HepG2 (cell line): ENCODE data around the gene COBL. TPM values are rescaled to one million over a fixed set of nuclear protein-coding genes. Genes with fewer than 3 reads are reported as not detected.

ENCODE experiments used
- ATAC-seq: fragments of 200-7000 bp; cut with Tn5 transposase; 3 replicates; pipeline ENCODE4 v1.9.1; 2020; ENCODE audit warnings: mild to moderate bottlenecking, moderate library complexity
- BruUV-seq: library from RNA; stranded (reverse); fragments of 400-500 nt; replicated peaks from 2 replicates; lab custom pipeline; 2021; lab: Mats Ljungman, UMichigan
- CTCF ChIA-PET: fragments of 300-600 bp; formaldehyde crosslinking; extraction: SDS; loops from one replicate; lab custom pipeline; 2021; ENCODE audit warnings: low total read pairs, inconsistent platforms, low intra/inter-chr PET ratio; lab: Yijun Ruan, JAX
- POLR2A ChIA-PET: fragments of 350-600 bp; sonication (Branson Sonifier 250); formaldehyde crosslinking; loops from one replicate; lab custom pipeline; 2020; ENCODE audit warnings: antibody characterized with exemption, inconsistent platforms; lab: Yijun Ruan, JAX
- DNase-seq: peaks from one replicate; pipeline ENCODE4 v3.0.0-alpha.2; 2015; ENCODE audit warnings: low spot score
- FAIRE-seq: peaks from 3 replicates; lab custom pipeline; 2011; peaks lifted over from hg19 to GRCh38; lab: Jason Lieb, UNC
- H2AFZ ChIP-seq: one replicate; pipeline ENCODE4 v1.6.1; 2011; ENCODE audit warnings: low read length, inconsistent platforms
- H3K27ac ChIP-seq: fragments of 300-600 bp; 3 replicates; pipeline ENCODE4 v1.8.0; 2011; ENCODE audit warnings: mixed run types, mild to moderate bottlenecking, mixed read lengths, low read length, inconsistent platforms; ENCODE audit not compliant: insufficient read depth; ENCODE audit errors: extremely low read length
- H3K27me3 ChIP-seq, 2 experiments: fragments of 200-600 bp in 1 of 2; 2 replicates in 1 of 2; 3 replicates in 1 of 2; pipeline versions ENCODE4 v1.6.0 to v1.8.0; 2011; ENCODE audit warnings: low read length in 2 of 2, mild to moderate bottlenecking in 2 of 2, moderate library complexity in 2 of 2, inconsistent platforms in 1 of 2; ENCODE audit not compliant: insufficient read depth in 2 of 2, control insufficient read depth in 1 of 2
- H3K36me3 ChIP-seq, 2 experiments: fragments of 200-600 bp in 1 of 2; replicated peaks in 1 of 2; 2 replicates in 1 of 2; 3 replicates in 1 of 2; pipeline versions ENCODE4 v1.5.1 to v1.8.0; 2011; ENCODE audit warnings: low read length in 2 of 2, inconsistent platforms in 1 of 2; ENCODE audit not compliant: insufficient read depth in 2 of 2, control insufficient read depth in 1 of 2
- H3K4me1 ChIP-seq: 2 replicates; pipeline ENCODE4 v1.5.1; 2012; ENCODE audit warnings: low read length, inconsistent platforms; ENCODE audit not compliant: insufficient read depth
- H3K4me2 ChIP-seq: 2 replicates; pipeline ENCODE4 v1.6.0; 2011; ENCODE audit warnings: low read depth, low read length, inconsistent platforms
- H3K4me3 ChIP-seq, 3 experiments: fragments of 200-600 bp in 1 of 3; sonication (generic), shearing (Covaris generic) in 1 of 3; replicated peaks in 1 of 3; 2 replicates each; pipeline ENCODE4 v1.5.1; 2011 to 2016; ENCODE audit warnings: low read length in 3 of 3, inconsistent platforms in 2 of 3, low read depth in 2 of 3, mild to moderate bottlenecking in 2 of 3, control low read depth in 1 of 3, mixed read lengths in 1 of 3; ENCODE audit not compliant: insufficient read depth in 1 of 3
- H3K79me2 ChIP-seq: one replicate; pipeline ENCODE4 v1.6.1; 2011; ENCODE audit warnings: low read length, inconsistent platforms; ENCODE audit not compliant: insufficient read depth
- H3K9ac ChIP-seq: 2 replicates; pipeline ENCODE4 v1.6.0; 2011; ENCODE audit warnings: mild to moderate bottlenecking, low read depth, low read length, inconsistent platforms; ENCODE audit not compliant: insufficient read depth
- H3K9me3 ChIP-seq: 2 replicates; pipeline ENCODE4 v1.5.1; 2012; ENCODE audit warnings: mild to moderate bottlenecking, low read length
- H4K20me1 ChIP-seq: 2 replicates; pipeline ENCODE4 v1.6.0; 2011; ENCODE audit warnings: inconsistent platforms, mild to moderate bottlenecking, low read length, moderate library complexity; ENCODE audit not compliant: insufficient read depth
- ELF1 ChIP-seq: sonication (generic); formaldehyde crosslinking; IDR thresholded peaks from 2 replicates; pipeline ENCODE4 v1.4.0; 2020; ENCODE audit warnings: missing genetic modification reagents
- MAZ ChIP-seq, 2 experiments: sonication (generic) in 1 of 2; formaldehyde crosslinking in 1 of 2; IDR thresholded peaks; 2 replicates each; pipeline versions ENCODE4 v1.5.0 to v1.6.1; 2012 to 2020; ENCODE audit warnings: low read depth in 2 of 2, mild to moderate bottlenecking in 2 of 2, borderline replicate concordance in 1 of 2, improper control_type of control experiment in 1 of 2, low read length in 1 of 2, missing genetic modification reagents in 1 of 2, moderate library complexity in 1 of 2
- ONECUT2 ChIP-seq: sonication (generic); formaldehyde crosslinking; IDR thresholded peaks from 2 replicates; pipeline ENCODE4 v1.4.0; 2020; ENCODE audit warnings: missing genetic modification reagents
- SOX6 ChIP-seq, 2 experiments: fragments of 450-650 bp in 1 of 2; sonication (generic) in 1 of 2; formaldehyde crosslinking in 1 of 2; IDR thresholded peaks; 2 replicates each; pipeline versions ENCODE4 v1.4.0 to v1.6.1; 2017 to 2020; ENCODE audit warnings: antibody characterized with exemption in 1 of 2, mild to moderate bottlenecking in 1 of 2, missing genetic modification reagents in 1 of 2
- SP2 ChIP-seq: sonication (generic); formaldehyde crosslinking; IDR thresholded peaks from 2 replicates; pipeline ENCODE4 v1.5.1; 2020; ENCODE audit warnings: mild to moderate bottlenecking, missing genetic modification reagents
- ZFP36 ChIP-seq: fragments of 150-350 bp; IDR thresholded peaks from 2 replicates; pipeline ENCODE4 v1.6.1; 2018; ENCODE audit warnings: borderline replicate concordance, low read length, low read depth; ENCODE audit not compliant: partially characterized antibody
- ZNF451 ChIP-seq: sonication (generic); formaldehyde crosslinking; IDR thresholded peaks from 2 replicates; pipeline ENCODE4 v1.5.0; 2020; ENCODE audit warnings: mild to moderate bottlenecking, missing genetic modification reagents
- ZNF543 ChIP-seq: sonication (generic); formaldehyde crosslinking; IDR thresholded peaks from 2 replicates; pipeline ENCODE4 v1.4.0; 2020; ENCODE audit warnings: mild to moderate bottlenecking, missing genetic modification reagents
- ZNF761 ChIP-seq: sonication (generic); formaldehyde crosslinking; conservative IDR thresholded peaks from 2 replicates; pipeline ENCODE4 v1.4.0; 2020; ENCODE audit warnings: mild to moderate bottlenecking, missing genetic modification reagents
- WGBS: methylation state at CpG from one replicate; pipeline ENCODE4 v1.1.6; 2017; ENCODE audit warnings: low lambda C conversion rate; 5-methylcytosine and 5-hydroxymethylcytosine counted together
- in situ Hi-C: cut with HindIII; loops from 2 replicates; pipeline ENCODE4 v1.10.0; 2017; ENCODE audit warnings: low pct_unique_long_range_greater_than_20kb; ENCODE audit not compliant: extremely low pct_ligation_motif_present
- intact Hi-C: fragments of 100-400 bp; cut with micrococcal nuclease; formaldehyde crosslinking; loops from one replicate; pipeline ENCODE4 v1.10.0; 2022; ENCODE audit not compliant: unreplicated experiment
- polyA plus RNA-seq, 8 experiments: library from polyadenylated mRNA; depleted of rRNA in 3 of 8; stranded (reverse) in 7 of 8; unstranded in 1 of 8; fragments of >200 nt; fragmentation: Illumina TruSeq in 4 of 8; extraction: Trizol in 4 of 8; gene quantifications; 2 replicates each; pipeline versions ENCODE4 v1.2.1 to v1.2.3, GENCODE V29; 2011 to 2016; ENCODE audit warnings: low read depth in 4 of 8, missing spikeins in 1 of 8, mixed read lengths in 1 of 8; ENCODE audit not compliant: insufficient read depth in 1 of 8
- total RNA-seq, 5 experiments: library from RNA; depleted of rRNA; stranded (reverse); fragments of >200 nt; fragmentation: Illumina TruSeq; extraction: Trizol; gene quantifications; 2 replicates each; pipeline ENCODE4 v1.2.3, GENCODE V29; 2016; ENCODE audit warnings: low read depth in 1 of 5
- TF ChIP-seq, protein P1 (sequence below): sonication (generic); formaldehyde crosslinking; IDR thresholded peaks from 2 replicates; pipeline ENCODE4 v1.4.0; 2020; ENCODE audit warnings: mild to moderate bottlenecking, missing genetic modification reagents
- TF ChIP-seq, protein P2 (sequence below): sonication (generic); formaldehyde crosslinking; IDR thresholded peaks from 2 replicates; pipeline ENCODE4 v1.4.0; 2020; ENCODE audit warnings: missing genetic modification reagents, borderline replicate concordance
- TF ChIP-seq, protein P3 (sequence below): IDR thresholded peaks from 2 replicates; pipeline ENCODE4 v1.6.1; 2016; ENCODE audit warnings: missing genetic modification reagents, missing compliant biosample characterization
- TF ChIP-seq, protein P4 (sequence below): sonication (generic); formaldehyde crosslinking; IDR thresholded peaks from 2 replicates; pipeline ENCODE4 v1.8.0; 2022; ENCODE audit warnings: missing genetic modification reagents, mild to moderate bottlenecking, inconsistent platforms, borderline replicate concordance
- TF ChIP-seq, protein P5 (sequence below): sonication (generic); formaldehyde crosslinking; IDR thresholded peaks from 2 replicates; pipeline ENCODE4 v1.4.0; 2020; ENCODE audit warnings: missing genetic modification reagents, borderline replicate concordance
- TF ChIP-seq, protein P6 (sequence below): sonication (generic); formaldehyde crosslinking; conservative IDR thresholded peaks from 2 replicates; pipeline ENCODE4 v1.8.0; 2022; ENCODE audit warnings: missing genetic modification reagents

Gene COBL
- total and polyA plus RNA-seq, 2 of the 13 experiments (the other 11 are each of a cell fraction or from before 2014, with no cell fraction given): 3.8 to 4.9 TPM

DNA sequence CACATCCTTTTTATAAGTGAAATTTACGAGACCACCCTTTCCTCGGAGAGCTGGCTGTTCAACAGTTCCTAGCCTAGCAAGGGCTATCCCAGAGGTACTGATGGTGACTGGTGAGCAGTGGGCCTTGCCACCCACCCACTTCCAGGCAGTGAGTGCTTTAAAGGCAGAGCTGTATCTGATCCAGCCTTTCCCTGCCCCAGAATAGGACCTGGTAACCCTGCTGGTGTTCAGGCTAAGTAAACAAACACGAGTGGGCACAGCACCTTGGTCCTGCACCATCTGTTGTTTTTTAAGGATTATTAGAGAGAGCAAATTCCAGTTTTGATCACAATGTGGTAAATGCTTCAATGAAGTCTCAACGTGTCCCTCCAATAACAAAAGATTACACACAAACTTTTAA is 75.7 kb downstream of the COBL start (continued):
- no peak for TF ChIP-seq SP2 (CRISPR knock-in tag)
- TF ChIP-seq, protein P1, sequence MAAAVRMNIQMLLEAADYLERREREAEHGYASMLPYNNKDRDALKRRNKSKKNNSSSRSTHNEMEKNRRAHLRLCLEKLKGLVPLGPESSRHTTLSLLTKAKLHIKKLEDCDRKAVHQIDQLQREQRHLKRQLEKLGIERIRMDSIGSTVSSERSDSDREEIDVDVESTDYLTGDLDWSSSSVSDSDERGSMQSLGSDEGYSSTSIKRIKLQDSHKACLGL (CRISPR knock-in tag): no peak
- TF ChIP-seq, protein P2, sequence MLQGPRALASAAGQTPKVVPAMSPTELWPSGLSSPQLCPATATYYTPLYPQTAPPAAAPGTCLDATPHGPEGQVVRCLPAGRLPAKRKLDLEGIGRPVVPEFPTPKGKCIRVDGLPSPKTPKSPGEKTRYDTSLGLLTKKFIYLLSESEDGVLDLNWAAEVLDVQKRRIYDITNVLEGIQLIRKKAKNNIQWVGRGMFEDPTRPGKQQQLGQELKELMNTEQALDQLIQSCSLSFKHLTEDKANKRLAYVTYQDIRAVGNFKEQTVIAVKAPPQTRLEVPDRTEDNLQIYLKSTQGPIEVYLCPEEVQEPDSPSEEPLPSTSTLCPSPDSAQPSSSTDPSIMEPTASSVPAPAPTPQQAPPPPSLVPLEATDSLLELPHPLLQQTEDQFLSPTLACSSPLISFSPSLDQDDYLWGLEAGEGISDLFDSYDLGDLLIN (CRISPR knock-in tag): no peak
- no peak for TF ChIP-seq SOX6 (IDR thresholded peaks at IDR 0.05)
- no peak for TF ChIP-seq SOX6 (CRISPR knock-in tag; IDR thresholded peaks at IDR 0.05)
- TF ChIP-seq, protein P3, sequence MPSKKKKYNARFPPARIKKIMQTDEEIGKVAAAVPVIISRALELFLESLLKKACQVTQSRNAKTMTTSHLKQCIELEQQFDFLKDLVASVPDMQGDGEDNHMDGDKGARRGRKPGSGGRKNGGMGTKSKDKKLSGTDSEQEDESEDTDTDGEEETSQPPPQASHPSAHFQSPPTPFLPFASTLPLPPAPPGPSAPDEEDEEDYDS (CRISPR knock-in tag): no peak
- no peak for TF ChIP-seq ZNF761 (CRISPR knock-in tag)
- no peak for TF ChIP-seq MAZ (IDR thresholded peaks at IDR 0.05; ENCODE audit: borderline replicate concordance, low read depth, low read length)
- no peak for TF ChIP-seq MAZ (CRISPR knock-in tag; IDR thresholded peaks at IDR 0.05; ENCODE audit: low read depth)
- no peak for TF ChIP-seq ZFP36
- TF ChIP-seq, all 625 proteins: peak for 0

DNA sequence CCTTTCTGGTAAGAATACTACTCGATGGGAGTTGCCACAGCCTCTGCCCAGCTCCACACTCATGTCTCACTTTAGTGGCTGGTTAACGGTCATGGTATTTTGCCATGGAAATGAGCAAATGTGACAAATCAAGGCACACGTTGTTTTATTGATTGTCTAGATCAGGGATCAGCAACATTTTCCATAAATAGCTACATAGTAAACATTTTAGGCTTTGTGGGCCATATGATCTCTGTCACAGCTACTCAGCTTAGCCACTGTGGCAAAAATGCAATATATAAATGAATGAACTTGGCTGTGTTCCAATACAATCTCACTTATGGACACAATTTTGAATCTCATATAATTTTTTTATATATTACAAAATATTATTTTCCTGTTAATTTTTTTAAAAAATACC is 76.9 kb downstream of the COBL start:
- Histone ChIP-seq H3K4me3 (no peak overlapping the region), H2AFZ (no peak overlapping the region), H3K9ac (no peak overlapping the region), H3K4me1 (peaks cover 8% of the 10 kb centered on the region), H3K4me2 (no peak overlapping the region), H3K27me3 (no peaks in the 10 kb centered on the region), H4K20me1 (0 out of 2 replicates have a peak, but pooled peaks cover 6% of the 10 kb centered on the region), H3K9me3 (no peaks in the 10 kb centered on the region), H3K79me2 (peaks cover 4% of the 10 kb centered on the region), H3K27ac (no peak overlapping the region), H3K36me3 (no peaks in the 10 kb centered on the region)
- intact Hi-C loops (no loop called here), in situ Hi-C loops (no loop called here)
- ATAC-seq (no peak), FAIRE-seq (no peak), DNase-seq (no peak)
- POLR2A ChIA-PET: no interaction called here
- CTCF ChIA-PET: no interaction called here
- 85% methylated on average over 3 of the region's 3 CpGs for WGBS
- BruUV-seq: no TSS peak
- TF ChIP-seq ELF1 (CRISPR knock-in tag) (no peak), ONECUT2 (CRISPR knock-in tag) (no peak), ZNF543 (CRISPR knock-in tag) (no peak), ZNF451 (CRISPR knock-in tag) (no peak), ZNF761 (CRISPR knock-in tag) (no peak)
- TF ChIP-seq, protein P4, sequence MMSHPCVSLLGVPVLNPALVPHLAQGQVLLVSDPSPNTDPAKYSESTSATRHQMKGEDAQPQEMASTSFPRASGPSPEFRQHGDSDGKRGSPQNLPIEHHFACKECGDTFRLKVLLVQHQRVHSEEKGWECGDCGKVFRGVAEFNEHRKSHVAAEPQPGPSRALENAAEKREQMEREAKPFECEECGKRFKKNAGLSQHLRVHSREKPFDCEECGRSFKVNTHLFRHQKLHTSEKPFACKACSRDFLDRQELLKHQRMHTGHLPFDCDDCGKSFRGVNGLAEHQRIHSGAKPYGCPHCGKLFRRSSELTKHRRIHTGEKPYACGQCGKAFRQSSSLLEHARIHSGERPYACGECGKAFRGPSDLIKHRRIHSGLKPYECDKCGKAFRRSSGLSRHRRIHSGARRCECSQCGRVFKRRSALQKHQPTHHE (CRISPR knock-in tag): no peak
- TF ChIP-seq, protein P5, sequence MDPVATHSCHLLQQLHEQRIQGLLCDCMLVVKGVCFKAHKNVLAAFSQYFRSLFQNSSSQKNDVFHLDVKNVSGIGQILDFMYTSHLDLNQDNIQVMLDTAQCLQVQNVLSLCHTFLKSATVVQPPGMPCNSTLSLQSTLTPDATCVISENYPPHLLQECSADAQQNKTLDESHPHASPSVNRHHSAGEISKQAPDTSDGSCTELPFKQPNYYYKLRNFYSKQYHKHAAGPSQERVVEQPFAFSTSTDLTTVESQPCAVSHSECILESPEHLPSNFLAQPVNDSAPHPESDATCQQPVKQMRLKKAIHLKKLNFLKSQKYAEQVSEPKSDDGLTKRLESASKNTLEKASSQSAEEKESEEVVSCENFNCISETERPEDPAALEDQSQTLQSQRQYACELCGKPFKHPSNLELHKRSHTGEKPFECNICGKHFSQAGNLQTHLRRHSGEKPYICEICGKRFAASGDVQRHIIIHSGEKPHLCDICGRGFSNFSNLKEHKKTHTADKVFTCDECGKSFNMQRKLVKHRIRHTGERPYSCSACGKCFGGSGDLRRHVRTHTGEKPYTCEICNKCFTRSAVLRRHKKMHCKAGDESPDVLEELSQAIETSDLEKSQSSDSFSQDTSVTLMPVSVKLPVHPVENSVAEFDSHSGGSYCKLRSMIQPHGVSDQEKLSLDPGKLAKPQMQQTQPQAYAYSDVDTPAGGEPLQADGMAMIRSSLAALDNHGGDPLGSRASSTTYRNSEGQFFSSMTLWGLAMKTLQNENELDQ (CRISPR knock-in tag): no peak
- TF ChIP-seq, protein P6, sequence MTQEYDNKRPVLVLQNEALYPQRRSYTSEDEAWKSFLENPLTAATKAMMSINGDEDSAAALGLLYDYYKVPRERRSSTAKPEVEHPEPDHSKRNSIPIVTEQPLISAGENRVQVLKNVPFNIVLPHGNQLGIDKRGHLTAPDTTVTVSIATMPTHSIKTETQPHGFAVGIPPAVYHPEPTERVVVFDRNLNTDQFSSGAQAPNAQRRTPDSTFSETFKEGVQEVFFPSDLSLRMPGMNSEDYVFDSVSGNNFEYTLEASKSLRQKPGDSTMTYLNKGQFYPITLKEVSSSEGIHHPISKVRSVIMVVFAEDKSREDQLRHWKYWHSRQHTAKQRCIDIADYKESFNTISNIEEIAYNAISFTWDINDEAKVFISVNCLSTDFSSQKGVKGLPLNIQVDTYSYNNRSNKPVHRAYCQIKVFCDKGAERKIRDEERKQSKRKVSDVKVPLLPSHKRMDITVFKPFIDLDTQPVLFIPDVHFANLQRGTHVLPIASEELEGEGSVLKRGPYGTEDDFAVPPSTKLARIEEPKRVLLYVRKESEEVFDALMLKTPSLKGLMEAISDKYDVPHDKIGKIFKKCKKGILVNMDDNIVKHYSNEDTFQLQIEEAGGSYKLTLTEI (CRISPR knock-in tag): no peak
